Heart left ventricle (tissue), 13 donors: ENCODE data around the gene WDR41.

Experiments used
- POLR2A ChIP-seq, 2 donors: fragments of 450-650 bp; IDR thresholded peaks; one replicate each; pipeline ENCODE4 v1.6.1; 2017; ENCODE audit warnings: antibody characterized with exemption in 2 of 2, mild to moderate bottlenecking in 2 of 2, moderate library complexity in 2 of 2
- TF ChIP-seq, protein P1 (sequence below), 12 donors: fragments of 200-600 bp; sonication (generic) in 4 of 12; IDR thresholded peaks; one replicate each; pipeline versions ENCODE4 v1.5.0 to v1.8.0; 2018 to 2022; ENCODE audit warnings: antibody characterized with exemption in 12 of 12, mild to moderate bottlenecking in 5 of 12
- donor health status: ischemic (EF 13 %, LVEDD 7.1; RV severe dilation, severe dysfunction).
- donor health status: DM: no; HTN: yes; CAD: no.
- donor health status: DM: no; HTN: no; CAD: no.
- donor health status: ischemic (EF 25% LVEDD 6.9; RV normal size, moderate dysfunction).
- donor health status: ischemic (EF 25% LVEDD 5.7; RV mildly dilated, moderate dysfunction).
- donor health status: ischemic (EF 35%, LVEDD 5.7; RV mildly dilated, moderate dysfunction).
- donor health status: nonischemic (EF 11% LVEDD 7.7; RV severe dilation, severe dysfunction).
- donor health status: DM: yes; HTN: yes; CAD: no.
- donor health status: PGD.
- donor health status: ischemic (EF 29% LVEDD 5.4; RV normal size, mild dysfunction).
- donor health status: nonischemic (EF 23%, LVEDD 6.1; RV moderate dilation, normal function).

DNA sequence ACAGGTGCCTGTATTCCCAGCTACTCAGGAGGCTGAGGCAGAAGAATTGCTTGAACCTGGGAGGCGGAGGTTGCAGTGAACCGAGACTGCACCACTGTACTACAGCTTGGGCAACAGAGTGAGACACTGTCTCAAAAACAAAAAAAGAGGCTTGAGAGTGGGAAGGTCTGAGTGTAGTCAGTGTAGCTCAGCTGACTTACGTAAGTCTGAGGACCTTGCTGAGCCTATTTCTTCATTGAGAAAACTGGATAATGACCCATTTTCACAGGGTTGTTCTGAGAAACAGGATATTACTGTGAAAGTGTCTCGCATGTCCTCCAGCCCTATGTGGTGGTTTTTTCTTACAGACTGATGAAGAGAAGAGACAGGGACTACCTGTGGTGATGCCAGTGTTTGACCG lies 66.7 kb downstream of the WDR41 start:
- TF ChIP-seq, protein P1, sequence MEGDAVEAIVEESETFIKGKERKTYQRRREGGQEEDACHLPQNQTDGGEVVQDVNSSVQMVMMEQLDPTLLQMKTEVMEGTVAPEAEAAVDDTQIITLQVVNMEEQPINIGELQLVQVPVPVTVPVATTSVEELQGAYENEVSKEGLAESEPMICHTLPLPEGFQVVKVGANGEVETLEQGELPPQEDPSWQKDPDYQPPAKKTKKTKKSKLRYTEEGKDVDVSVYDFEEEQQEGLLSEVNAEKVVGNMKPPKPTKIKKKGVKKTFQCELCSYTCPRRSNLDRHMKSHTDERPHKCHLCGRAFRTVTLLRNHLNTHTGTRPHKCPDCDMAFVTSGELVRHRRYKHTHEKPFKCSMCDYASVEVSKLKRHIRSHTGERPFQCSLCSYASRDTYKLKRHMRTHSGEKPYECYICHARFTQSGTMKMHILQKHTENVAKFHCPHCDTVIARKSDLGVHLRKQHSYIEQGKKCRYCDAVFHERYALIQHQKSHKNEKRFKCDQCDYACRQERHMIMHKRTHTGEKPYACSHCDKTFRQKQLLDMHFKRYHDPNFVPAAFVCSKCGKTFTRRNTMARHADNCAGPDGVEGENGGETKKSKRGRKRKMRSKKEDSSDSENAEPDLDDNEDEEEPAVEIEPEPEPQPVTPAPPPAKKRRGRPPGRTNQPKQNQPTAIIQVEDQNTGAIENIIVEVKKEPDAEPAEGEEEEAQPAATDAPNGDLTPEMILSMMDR (IDR thresholded peaks at IDR 0.05): no peak
- no peak for TF ChIP-seq POLR2A (IDR thresholded peaks at IDR 0.05)
